Peyer's patch (tissue), 4 donors: ENCODE data around the gene RAB4B.

ENCODE experiments used
- CTCF ChIP-seq, 6 experiments: fragments of 450-650 bp in 4 of 6; fragments of 200-600 bp in 2 of 6; sonication (generic) in 1 of 6; IDR thresholded peaks; one replicate each; pipeline ENCODE4 v1.5.1; 2017 to 2019; ENCODE audit warnings: antibody characterized with exemption in 6 of 6, mild to moderate bottlenecking in 3 of 6, moderate library complexity in 1 of 6
- POLR2A ChIP-seq, 2 donors: fragments of 450-650 bp; IDR thresholded peaks; one replicate each; pipeline ENCODE4 v1.5.1; 2017; ENCODE audit warnings: antibody characterized with exemption in 2 of 2, mild to moderate bottlenecking in 2 of 2, moderate library complexity in 2 of 2

GRCh38 chr19:40831502-40832430 lies 53.7 kb downstream of the RAB4B start:
- TF ChIP-seq CTCF (IDR thresholded peaks at IDR 0.05) = no peak
- no peak for TF ChIP-seq POLR2A (IDR thresholded peaks at IDR 0.05)
